ENCODE measurements around the gene PLCG2.
"Not testable (repeated sequence)": the region's sequence is repeated elsewhere in the genome, so short reads cannot be mapped to it uniquely, and the experiment has no call there.

Gene PLCG2

DNA sequence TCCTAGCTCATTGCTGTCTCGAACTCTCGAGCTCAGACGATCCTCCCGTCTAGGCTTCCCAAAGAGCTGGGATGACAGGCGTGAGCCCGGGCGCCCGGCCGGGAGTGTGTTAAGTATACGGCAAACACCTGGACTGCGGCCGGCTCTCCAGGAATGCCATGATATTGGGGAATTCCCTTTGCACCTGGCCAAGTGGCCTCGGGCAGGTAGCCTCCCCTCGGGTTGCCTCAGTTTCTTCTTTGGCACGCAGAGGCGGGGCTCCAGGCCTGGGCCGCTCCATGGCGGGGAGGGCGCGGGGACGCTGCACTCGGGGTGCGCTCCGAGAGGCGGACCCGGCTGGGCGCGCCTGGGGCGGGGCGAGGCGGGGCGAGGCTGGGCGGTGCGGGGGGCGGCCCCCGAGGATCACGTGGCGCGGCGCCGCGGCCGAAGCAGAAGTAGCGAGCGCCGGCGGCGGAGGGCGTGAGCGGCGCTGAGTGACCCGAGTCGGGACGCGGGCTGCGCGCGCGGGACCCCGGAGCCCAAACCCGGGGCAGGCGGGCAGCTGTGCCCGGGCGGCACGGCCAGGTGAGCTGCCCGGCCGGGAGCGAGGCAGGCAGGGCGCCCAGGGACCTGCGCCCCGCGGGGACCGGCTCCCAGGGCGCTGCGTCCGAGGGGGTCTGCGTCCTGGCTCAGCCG lies at the start of gene PLCG2:
PLCG2 (plus strand) TSS at position 431 of the 675 bp plus-strand sequence. CDS start 6,699 bp downstream, outside the sequence.
- no peak for DNase-seq (ENCODE audit: low spot score)

DNA sequence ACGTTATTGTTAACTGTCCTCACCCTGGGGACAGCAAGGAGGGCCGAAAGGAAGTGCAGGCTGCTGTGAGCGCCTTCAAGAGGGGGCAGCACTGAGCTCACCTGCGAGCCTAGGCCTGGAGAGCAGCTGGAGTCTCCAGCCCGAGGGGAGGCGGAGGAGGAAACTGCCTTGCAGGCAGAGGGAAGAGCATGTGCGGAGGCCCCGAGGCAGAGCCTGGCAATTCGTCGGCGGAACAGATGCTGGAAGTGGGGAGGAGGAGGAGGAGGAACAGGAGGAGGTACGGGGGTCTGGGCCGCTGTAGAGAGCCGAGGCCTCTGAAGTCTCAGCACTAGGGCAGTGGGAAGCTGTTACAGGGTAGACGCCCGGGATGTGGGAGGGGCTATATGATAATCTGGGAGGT lies 49.6 kb upstream of the PLCG2 start:
- DNase-seq (ENCODE audit: low spot score) = no peak

DNA sequence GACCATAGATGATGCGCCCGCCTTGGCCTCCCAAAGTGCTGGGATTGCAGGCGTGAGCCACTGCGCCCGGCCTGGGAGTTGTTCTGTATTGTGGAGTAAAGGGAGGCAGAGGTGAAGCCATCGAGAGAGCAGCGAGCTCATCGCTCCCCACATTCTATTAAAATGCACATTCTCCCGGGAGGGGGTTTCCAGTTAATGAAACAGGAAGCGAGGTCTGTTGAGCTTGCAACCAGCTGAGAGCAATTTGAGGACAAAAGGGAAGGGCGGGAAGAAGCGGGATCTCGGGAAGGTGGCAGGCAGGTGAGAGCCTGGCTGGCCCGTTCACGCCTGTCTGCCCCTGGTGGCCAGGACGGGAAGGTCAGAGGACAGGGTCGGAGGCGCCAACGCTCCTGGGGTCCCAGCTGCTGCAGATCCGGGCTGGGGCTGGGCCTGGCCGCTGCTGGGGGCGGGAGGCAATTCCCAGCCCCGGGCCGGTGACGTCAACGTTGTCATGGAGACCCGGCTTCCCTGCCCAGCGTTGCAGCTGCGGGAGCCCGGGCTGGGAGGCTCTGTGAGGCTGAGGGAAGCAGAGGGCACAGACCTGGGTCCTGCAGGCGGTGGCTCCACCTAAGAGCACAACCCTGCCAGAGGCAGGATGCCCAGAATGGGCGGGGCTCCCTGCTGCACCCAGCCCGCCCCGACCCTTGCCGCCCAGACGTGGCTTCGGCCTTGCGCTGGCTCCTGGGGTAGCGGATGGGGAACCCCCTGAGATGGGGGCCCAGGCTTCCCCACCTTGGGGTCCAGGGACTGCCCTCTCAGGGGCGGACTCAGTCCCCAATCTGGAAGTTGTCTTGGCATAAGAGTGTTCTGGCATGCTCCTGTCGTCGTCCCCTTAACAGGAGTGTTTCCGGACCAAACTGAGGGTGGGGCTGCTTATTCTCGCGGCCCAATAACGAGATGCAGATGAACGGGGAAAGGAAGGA lies 48.7 kb upstream of the PLCG2 start:
- peak; percentile 65 for DNase-seq (ENCODE audit: low spot score)

DNA sequence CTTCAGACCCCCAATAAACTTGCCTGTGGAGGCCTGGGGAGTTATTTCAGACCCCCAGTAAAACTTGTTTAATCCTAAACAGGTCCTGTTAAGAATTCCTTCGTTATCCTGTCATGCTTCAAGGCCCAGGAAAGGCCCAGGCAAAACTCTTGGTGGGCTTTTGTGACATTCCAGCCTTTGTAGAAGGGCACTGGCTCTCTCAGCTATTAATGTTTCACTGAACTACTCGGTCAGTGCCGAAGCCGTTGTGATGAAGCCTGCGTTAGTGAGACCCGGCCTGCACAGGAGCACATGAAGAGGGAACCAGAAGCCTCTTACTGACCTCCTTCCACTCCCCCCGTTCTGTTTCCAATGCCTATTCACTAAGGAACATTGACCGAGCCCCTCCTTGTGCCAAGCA lies 47.4 kb upstream of the PLCG2 start:
- no peak for DNase-seq (ENCODE audit: low spot score)

DNA sequence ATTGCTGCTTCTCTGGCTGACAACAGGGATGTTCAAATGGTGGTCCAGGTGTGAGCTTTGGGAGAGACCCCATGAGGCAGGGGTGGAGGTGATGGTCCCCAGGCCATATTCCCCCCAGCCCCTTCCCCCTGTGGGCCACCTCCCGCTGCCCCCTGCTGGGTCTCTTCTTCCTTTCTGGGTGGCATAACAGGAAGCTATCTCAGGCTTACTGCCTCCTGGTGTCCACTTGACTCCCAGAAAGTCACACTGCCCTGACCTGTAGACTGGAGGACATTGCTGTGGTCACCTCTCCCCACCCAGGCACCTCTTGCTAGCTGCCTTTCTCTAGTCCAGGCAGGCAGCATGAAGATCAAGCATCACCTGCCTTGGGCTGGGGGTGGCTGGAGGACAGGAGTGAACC lies 46.4 kb upstream of the PLCG2 start:
- no peak for DNase-seq (ENCODE audit: low spot score)

DNA sequence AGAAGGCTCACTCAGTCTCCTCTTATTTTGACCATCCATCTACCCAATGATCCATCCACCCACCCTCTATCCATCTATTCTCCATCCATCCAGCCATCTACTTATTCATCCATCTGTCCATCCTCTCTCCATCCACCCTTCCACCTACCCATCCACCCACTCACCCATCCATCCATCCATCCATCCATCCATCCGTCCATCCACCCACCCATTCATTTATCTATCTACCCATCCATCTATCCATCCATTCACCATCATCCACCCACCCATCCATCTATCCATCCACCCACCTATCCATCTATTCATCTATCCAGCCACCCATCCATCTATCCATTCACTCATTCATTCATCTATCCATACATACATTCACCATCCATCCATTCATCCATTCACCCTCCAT lies 45.8 kb upstream of the PLCG2 start:
- no peak for DNase-seq (ENCODE audit: low spot score)

DNA sequence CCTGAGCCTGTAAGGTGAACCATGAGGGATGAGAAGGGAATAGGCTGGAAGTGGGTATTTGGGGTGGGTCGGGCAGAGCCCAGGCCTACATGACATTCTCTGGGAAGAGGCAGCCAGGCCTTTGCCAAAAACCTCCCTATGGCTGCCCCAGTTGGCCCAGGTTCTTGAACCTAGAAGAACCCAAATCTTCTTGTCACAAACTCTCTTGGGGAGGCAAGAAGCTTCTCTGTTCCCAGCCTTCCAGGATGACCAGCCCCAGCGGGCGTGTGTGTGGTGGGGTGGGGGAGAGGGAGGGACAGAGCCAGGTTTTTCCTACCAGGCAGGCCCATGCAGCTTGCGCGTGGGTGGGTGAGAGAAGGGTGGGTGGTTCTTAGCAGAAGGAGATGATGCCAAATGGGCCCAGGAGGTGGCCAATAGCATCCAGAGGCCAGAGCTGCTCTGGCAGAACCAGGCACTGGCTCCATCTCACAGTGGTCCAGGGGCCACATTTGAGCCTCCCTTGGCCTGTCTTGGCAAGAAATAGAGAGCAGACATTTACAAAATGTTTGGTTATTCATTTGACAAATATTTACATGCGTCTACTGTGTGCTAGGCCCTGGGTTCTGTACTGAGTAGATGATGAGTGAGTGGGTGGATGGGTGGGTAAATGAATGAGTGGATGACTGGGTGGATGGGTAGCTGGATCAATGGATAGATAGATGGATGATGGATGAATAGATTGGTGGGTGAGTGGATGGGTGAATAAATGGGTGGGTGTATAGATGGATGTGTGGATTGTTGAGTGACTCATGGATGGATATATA lies 44.3 kb upstream of the PLCG2 start:
- no peak for DNase-seq (ENCODE audit: low spot score)

DNA sequence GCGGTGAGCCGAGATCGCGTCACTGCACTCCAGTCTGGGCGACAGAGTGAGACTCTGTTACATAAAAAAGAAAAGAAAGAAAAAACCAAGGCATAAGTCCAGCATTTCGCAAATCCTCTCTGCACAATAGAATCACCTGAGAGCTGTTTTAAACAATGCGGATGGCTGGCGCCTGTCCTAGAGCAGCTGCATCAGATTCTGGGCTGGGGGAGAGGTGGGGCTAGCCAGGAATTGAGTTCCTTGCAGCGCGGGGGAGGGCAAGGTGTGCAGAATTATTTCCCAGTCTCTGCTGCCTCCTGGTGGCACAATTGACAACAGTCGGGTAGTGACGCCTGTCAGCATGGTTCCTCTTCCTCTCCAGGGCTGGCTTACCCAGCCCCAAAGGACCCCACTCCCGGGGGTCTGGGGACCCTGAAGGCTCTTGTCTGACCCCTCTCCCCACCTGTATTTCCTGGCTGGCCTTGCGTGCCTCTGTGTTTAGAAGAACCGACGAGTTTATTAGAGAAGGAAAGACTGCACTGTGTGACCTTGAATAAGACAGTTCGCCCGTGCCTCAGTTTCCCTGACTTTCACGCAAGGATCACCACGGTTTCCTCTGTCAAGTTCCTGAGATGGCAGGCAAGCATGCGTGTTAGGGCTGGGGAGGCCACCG lies 41.1 kb upstream of the PLCG2 start:
- DNase-seq (ENCODE audit: low spot score) = peak; percentile 80

DNA sequence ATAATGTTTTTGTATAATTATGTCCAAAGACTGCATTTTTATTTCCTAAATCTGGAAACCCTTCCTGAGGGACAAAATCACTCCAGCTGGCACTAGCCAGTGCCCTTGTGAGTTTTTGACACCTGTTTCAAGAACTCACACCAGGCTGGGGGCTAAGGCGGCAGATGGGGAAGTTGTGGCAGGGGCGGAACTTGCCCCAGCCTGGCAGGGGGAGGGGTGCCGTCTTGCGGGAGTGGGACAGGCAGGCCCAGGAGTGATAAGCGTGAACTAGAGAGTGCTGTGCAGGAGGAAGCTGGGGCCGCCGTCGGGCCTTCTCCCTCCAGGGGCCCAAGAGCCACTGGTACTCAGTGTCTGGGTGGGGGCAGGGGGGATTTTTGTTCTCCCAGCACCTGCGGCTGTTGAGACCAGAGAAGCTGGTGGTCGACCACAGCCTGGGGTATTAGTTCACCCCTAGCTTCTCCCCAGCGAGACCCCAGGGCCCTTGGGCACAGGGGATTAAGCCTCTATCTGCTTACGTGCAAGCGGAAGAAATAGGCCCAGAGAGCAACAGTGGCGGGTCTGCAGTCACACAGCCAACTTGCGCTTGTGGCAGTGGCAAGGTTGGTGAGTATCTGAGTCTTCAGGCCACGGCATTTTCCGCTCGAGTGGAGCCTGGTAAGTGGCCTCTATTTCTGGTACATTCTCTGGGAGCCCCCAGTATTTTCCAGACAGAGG lies 40.2 kb upstream of the PLCG2 start:
- peak; percentile 65 for DNase-seq (ENCODE audit: low spot score)

DNA sequence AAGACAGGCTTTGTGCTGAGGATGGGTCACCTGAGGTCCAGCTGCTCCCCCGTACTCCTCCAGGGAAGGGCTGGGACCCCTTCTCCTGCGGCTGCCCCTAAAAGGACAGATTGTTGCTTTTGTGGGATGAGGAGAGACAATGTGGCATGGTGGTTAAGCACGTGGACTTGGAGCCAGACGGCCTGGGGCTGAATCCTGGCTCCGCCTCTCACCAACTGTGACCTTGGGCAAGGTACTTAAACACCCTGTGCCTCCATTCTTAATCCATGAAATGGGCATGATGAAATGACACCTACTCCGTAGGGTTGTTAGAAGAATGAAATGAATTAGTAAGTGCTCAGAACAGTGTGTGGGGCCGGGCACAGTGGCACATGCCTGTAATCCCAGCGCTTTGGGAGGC lies 39.6 kb upstream of the PLCG2 start:
- DNase-seq (ENCODE audit: low spot score) = no peak

DNA sequence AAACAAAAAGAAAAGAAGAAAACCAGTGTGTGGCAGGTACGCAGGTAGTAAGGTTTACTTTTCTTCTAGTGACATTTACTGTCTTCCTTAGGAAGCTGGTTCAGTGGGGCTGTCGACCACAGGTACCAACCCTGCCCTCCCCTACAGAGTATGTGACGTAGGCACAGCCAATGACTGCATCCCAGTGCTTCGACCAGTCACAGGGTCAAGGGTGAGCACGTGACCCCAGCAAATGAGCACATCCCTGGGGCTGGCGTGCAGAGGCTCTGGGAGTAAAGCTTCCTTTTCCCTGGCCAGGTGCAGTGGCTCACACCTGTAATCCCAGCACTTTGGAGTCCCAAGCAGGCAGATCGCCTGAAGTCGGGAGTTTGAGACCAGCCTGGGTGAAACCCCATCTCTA lies 38.9 kb upstream of the PLCG2 start:
- DNase-seq (ENCODE audit: low spot score) = no peak

DNA sequence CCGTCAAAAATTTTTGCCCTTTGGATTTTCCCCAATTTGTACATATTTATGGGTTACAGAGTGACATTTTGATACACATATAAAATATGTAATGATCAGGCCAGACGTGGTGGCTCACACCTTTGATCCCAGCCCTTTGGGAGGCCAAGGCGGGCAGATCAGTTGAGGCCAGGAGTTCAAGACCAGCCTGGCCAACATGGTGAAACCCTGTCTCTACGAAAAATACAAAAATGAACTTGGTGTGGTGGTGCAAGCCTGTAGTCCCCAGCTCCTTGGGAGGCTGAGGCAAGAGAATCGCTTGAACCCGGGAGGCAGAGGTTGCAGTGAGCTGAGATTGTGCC lies 37.7 kb upstream of the PLCG2 start:
- not testable (repeated sequence) for DNase-seq (ENCODE audit: low spot score)

DNA sequence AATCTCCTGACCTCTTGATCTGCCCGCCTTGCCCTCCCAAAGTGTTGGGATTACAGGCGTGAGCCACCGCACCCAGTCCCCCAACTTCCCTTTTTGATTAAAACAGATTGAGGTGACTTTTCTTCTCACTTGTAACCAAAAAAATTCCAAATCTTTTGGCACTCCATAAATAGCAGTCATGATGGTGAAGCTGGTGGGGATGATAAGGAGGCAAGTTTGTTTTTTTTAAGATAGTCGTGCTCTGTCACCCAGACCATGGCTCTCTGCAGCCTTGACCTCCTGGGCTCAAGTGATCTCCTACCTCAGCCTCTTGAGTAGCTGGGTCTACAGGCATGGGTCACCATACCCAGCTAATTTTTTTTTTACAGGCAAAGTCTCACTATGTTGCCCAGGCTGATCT lies 34.7 kb upstream of the PLCG2 start:
- no peak for DNase-seq (ENCODE audit: low spot score)

DNA sequence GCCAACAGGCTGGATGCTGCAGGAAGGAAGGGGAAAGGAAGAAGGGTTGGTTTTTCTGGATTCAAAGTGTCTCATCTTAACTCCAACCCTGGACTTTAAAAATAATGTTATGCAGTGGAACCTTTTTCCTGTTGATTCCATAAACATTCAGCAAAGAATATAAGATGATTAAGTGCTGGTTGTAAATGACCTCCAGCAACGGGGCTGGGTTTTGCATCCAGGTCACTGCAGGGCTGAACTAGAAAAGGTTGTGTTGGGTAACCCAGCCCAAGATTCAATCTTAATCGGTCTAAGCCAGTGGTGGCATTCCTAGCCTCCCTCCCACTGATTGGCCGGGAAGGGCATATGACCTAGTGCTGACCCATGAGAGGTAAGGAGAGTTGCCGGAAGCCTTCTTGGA lies 34.2 kb upstream of the PLCG2 start:
- DNase-seq (ENCODE audit: low spot score) = no peak

DNA sequence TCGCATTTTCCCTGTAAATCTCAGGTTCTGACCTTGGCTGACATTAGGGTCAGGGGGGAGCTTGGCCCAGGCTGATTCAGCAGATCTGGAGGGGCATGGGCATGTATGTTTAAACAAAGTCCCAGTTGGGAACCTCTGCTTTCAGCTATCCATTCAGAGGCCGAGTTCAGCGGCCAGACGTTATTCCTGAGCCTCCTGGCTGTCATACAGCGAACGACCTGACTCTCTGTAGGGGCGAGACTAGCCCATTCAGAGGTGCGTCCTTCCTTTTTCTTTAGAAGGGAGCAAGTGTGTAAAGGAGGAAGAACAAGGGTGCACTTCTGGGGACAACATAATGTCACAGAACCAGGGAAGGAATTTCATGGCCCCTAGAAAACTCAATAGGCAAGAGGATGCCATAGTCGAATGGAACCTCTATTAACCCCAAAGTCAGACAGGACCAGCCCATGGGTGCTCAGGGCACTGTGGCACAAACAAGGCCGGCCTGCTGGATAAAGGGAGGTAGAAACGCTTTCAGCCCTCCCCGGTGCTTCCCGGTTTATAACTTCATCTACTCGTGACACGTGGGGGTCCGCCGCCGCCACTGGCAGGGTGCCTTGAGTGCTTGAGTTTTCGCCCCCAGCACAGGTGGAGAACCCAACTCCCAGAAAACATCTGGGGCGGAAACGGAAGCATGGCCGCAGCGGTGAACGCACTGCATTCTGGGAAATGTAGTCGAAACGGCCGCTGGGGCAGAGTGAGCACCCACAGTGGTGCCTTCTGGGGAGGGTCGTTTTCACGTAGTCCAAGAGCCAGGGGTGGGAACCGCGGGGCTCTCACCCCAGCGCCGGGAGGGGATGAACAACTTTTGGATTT lies 33.2 kb upstream of the PLCG2 start:
- DNase-seq (ENCODE audit: low spot score) = peak; percentile 38

DNA sequence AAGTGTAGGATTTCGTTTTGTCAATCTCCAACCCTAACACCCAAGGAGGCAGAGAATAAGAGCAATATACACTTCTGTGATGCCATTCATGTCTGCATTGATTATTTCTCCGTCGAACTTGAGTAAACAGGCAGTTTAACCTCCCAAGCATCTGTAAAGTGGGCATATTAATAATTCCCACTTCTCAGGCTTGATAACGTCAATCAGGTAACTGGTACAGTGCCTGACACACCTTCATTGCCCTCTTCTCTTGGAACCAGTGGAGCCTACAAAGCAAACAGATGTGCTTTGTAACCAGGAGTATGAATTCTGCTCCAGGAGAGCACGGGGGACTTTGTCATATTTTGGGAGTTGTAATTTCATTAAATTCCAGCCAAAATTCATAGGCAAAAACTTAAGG lies 32.5 kb upstream of the PLCG2 start:
- DNase-seq (ENCODE audit: low spot score) = no peak

DNA sequence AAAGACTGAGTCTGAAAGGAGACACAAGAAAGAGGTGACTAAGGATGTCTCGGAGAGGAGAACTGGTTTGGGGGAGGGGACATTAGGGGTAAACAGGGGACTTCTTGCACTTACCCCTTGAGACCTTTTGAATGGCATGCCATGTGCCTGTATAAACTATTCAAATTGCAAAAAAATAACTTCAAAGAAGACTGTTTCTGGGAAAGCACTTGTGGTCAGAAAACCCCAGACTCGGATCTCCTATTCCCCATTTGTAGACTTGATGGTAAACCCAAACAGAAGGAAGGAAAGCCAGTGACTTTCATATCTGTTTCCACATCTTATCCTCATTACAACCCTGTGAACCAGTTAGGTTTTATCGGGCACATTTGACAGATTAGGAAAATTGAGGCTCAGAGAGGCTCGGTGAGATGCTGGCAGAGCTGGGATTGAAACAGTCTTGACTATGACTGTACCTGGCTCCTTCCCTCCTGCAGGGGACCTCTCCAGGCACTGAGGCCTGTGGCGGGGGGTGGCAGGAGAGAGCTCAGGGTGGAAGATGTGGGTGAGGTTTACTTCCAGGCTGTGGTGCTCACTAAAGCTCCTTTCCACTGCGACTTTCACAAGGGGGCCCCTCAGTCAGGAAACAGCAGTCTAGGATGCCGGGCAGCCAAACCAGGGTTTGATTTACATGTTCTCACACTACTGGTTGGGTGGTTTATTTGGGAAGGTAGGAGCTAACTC lies 30.5 kb upstream of the PLCG2 start:
- no peak for DNase-seq (ENCODE audit: low spot score)

DNA sequence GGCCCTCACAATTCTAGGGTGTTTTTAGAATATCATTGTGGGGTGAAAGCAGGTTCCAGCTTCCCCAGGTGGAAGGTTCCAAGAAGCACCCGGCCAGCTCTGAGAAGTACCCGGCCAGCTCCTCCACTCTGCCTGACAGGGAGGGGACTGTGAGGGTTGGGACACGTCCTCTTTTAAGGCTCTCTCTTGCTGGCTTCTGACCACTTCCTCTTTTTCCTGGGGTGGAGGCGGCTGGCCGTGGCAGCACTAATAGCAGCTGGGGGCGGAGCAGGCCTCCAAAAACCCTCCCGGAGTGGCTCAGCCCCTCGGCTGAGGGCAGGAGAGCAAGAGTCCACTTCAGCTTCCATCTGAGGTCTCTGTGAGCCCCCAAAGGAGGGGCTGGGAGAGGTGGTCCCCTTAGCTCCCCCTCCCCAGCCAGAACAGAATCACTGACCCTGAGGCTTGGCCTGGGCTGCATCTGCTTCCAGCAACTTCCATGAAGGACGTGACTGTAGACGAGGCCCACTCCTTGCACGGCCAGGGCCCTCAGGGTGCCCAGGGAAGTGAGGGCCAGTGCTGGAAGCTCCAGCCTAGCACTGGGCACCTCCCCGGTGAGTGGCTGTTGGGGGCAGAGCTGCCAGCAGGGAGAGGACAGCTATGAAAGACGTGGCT lies 26.7 kb upstream of the PLCG2 start:
- DNase-seq (ENCODE audit: low spot score) = peak; percentile 73

DNA sequence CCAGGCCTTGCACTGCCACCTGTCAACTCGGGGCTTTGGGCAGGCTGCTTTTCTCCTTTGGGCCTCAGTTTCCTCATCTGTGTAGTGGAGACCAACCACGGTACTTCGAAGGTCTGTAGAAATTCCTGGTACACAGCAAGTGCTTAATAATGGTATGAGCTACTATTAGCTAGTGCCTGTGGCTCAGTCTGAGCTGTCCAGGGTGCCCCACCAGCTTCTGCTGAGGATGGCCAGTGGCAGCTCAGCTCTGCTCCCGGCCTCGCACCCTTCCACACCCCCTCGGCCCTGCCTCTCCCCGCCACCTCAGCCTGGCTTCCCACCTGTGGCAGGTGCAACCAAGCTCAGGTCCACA lies 26.2 kb upstream of the PLCG2 start:
- DNase-seq (ENCODE audit: low spot score) = no peak
